ENCODE measurements around the gene RAPGEFL1. TPM values are rescaled to one million over a fixed set of nuclear protein-coding genes. Genes with fewer than 3 reads are reported as not detected.

The RAPGEFL1 gene, protein sequence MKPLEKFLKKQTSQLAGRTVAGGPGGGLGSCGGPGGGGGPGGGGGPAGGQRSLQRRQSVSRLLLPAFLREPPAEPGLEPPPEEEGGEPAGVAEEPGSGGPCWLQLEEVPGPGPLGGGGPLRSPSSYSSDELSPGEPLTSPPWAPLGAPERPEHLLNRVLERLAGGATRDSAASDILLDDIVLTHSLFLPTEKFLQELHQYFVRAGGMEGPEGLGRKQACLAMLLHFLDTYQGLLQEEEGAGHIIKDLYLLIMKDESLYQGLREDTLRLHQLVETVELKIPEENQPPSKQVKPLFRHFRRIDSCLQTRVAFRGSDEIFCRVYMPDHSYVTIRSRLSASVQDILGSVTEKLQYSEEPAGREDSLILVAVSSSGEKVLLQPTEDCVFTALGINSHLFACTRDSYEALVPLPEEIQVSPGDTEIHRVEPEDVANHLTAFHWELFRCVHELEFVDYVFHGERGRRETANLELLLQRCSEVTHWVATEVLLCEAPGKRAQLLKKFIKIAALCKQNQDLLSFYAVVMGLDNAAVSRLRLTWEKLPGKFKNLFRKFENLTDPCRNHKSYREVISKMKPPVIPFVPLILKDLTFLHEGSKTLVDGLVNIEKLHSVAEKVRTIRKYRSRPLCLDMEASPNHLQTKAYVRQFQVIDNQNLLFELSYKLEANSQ
- 6.8 and 8.3 TPM in 2 replicates for total RNA-seq (ENCODE audit: low replicate concordance)

DNA sequence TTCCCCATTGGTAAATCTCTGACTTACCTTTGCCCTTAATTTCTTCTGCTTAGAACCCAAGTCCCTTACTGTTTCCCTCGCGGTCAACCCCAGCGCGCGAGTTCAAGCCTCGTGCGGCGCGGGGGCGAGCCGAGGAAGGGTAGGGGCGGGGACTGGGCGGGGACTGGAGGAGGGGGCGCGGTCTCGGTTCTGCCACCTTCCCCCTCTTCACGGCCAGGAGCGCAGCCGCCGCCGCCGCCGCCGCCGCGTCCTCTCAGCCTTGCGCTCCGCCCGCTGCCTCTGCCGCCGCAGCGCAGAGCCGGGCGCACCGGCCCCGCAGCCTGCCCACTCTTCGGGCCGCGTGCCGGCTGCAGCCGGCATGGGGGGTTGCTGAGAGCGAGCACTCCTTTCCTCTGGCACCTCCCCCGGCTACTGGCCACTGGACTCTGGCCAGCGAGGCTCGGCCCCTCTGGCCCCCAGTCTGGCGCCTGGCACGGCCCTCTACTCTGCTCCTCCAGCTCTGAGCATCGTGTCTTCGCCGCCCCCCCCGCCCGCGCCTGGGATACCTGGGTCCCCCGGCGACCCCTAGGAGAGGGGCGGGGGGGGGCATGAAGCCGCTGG lies at the start of gene RAPGEFL1:
RAPGEFL1 (plus strand) TSS at position 196 of the 600 bp plus-strand sequence; CDS start at position 588, 392 bp downstream.
- Histone ChIP-seq H3K27ac (no peak within 1 kb of the TSS), H3K4me2 (peak within 1 kb of the TSS; percentile 96), H3K36me3 (no peaks in the 10 kb centered on the region), H3K4me1 (peaks cover 36% of the 10 kb centered on the region), H4K20me1 (ENCODE audit: low read depth) (peaks cover 42% of the 10 kb centered on the region), H3K9ac (no peak within 1 kb of the TSS), H3F3A (ENCODE audit: low read depth) (peaks cover 46% of the 10 kb centered on the region), H3K79me2 (ENCODE audit: low read depth) (no peaks in the 10 kb centered on the region), H2AFZ (replicated peaks) (no peak within 1 kb of the TSS), H3K27me3 (no peaks in the 10 kb centered on the region), H3K4me3 (peak within 1 kb of the TSS; percentile 60), H3K9me3 (ENCODE audit: low read depth) (no peaks in the 10 kb centered on the region)
- Mint-ChIP-seq H3K4me1 (peaks cover 43% of the 10 kb centered on the region), H3K27me3 (ENCODE audit: insufficient read depth, low read depth) (no peaks in the 10 kb centered on the region), H3K9me3 (no peaks in the 10 kb centered on the region), H3K4me3 (peak within 1 kb of the TSS; percentile 77), H3K36me3 (peaks cover 17% of the 10 kb centered on the region), H3K27ac (no peak within 1 kb of the TSS)
- DNase-seq (ENCODE audit: low spot score) = peak; percentile 91
- TF ChIP-seq EZH2phosphoT487 (IDR thresholded peaks at IDR 0.05) = no peak
- TF ChIP-seq, protein P1, sequence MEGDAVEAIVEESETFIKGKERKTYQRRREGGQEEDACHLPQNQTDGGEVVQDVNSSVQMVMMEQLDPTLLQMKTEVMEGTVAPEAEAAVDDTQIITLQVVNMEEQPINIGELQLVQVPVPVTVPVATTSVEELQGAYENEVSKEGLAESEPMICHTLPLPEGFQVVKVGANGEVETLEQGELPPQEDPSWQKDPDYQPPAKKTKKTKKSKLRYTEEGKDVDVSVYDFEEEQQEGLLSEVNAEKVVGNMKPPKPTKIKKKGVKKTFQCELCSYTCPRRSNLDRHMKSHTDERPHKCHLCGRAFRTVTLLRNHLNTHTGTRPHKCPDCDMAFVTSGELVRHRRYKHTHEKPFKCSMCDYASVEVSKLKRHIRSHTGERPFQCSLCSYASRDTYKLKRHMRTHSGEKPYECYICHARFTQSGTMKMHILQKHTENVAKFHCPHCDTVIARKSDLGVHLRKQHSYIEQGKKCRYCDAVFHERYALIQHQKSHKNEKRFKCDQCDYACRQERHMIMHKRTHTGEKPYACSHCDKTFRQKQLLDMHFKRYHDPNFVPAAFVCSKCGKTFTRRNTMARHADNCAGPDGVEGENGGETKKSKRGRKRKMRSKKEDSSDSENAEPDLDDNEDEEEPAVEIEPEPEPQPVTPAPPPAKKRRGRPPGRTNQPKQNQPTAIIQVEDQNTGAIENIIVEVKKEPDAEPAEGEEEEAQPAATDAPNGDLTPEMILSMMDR (IDR thresholded peaks at IDR 0.05) = no peak
- TF ChIP-seq EZH2 (IDR thresholded peaks at IDR 0.05) = no peak

DNA sequence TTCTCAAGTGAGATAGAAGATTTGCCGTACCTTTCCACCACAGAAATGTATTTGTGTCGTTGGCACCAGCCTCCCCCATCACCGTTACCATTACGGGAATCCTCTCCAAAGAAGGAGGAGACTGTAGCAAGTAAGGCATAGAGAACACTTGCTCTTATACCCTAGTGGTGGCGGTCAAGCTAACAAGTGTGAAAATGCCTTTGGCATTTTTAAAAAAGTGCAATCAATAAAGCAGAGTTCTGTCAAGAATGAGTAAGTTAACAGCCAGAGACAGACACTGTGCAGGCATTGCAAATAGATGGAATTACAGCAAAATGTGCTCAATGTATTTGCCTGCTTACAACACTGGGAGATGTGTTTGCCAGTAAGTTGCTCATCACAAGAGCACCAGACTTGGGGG lies 47.8 kb upstream of the RAPGEFL1 start:
- H3K27ac Mint-ChIP-seq = no peak overlapping the region
- no peak overlapping the region for H3K27ac ChIP-seq
- H3K4me3 Mint-ChIP-seq = no peak overlapping the region
- TF ChIP-seq EZH2phosphoT487 (IDR thresholded peaks at IDR 0.05) (no peak), EZH2 (IDR thresholded peaks at IDR 0.05) (no peak)
- TF ChIP-seq, protein P1 (IDR thresholded peaks at IDR 0.05) = no peak
- H3K4me2 ChIP-seq = no peak overlapping the region
- no peak for DNase-seq (ENCODE audit: low spot score)
- no peaks in the 10 kb centered on the region for H3K27me3 ChIP-seq
- H3K9ac ChIP-seq = no peak overlapping the region
- H3F3A ChIP-seq (ENCODE audit: low read depth) = peaks cover 40% of the 10 kb centered on the region
- H3K4me3 ChIP-seq = no peak overlapping the region
- H3K36me3 ChIP-seq = peaks cover 40% of the 10 kb centered on the region
- H3K9me3 Mint-ChIP-seq = no peaks in the 10 kb centered on the region
- peaks cover 7% of the 10 kb centered on the region for H3K4me1 Mint-ChIP-seq
- peaks cover 27% of the 10 kb centered on the region for H4K20me1 ChIP-seq (ENCODE audit: low read depth)
- H3K36me3 Mint-ChIP-seq = peaks cover 56% of the 10 kb centered on the region
- H3K9me3 ChIP-seq (ENCODE audit: low read depth) = no peaks in the 10 kb centered on the region
- no peaks in the 10 kb centered on the region for H3K27me3 Mint-ChIP-seq (ENCODE audit: insufficient read depth, low read depth)
- H2AFZ ChIP-seq (replicated peaks) = no peak overlapping the region
- peaks cover 90% of the 10 kb centered on the region for H3K79me2 ChIP-seq (ENCODE audit: low read depth)
- peaks cover 9% of the 10 kb centered on the region for H3K4me1 ChIP-seq

DNA sequence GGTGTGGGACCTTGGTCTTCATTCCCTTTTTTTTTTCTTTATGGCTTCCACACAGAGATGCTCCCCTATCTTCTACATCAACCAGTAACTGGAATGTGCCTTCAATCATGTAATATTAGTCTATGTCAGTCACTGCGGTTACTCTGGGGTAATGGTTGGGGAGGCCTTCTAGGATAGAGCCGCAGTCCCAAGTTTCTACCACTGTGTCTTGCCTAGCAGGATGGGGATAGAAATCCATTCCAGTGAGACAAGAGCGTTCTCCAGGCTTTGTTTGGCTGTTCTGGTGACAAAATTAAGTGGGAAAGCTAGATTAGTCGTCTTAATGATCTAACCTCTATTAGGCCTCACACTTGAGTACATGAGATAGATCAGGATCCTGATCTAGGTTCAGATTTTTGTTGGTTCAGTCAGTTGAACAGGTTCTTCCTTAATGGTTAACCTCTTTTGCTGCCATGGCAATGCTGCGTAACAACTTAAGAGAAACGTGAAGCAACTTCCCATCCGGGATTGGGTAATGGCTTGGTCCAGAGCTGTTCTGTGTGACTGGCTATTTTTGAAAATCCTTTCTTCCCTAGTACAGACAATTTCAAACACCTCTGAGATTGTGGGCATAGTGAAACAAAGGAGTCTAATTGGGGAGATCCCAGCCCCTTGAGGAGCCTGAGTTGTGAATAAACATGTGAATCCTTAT lies 46.8 kb upstream of the RAPGEFL1 start:
- Histone ChIP-seq H3K4me1 (peaks cover 6% of the 10 kb centered on the region), H3K4me2 (no peak overlapping the region), H3K4me3 (no peak overlapping the region), H4K20me1 (ENCODE audit: low read depth) (peaks cover 23% of the 10 kb centered on the region), H3F3A (ENCODE audit: low read depth) (peaks cover 50% of the 10 kb centered on the region), H3K27me3 (no peaks in the 10 kb centered on the region), H3K9me3 (ENCODE audit: low read depth) (no peaks in the 10 kb centered on the region), H3K36me3 (peaks cover 43% of the 10 kb centered on the region), H3K79me2 (ENCODE audit: low read depth) (peaks cover 89% of the 10 kb centered on the region), H3K27ac (peak overlapping the region; percentile 0), H3K9ac (no peak overlapping the region), H2AFZ (replicated peaks) (no peak overlapping the region)
- TF ChIP-seq EZH2phosphoT487 (IDR thresholded peaks at IDR 0.05) = no peak
- TF ChIP-seq, protein P1 (IDR thresholded peaks at IDR 0.05) = no peak
- TF ChIP-seq EZH2 (IDR thresholded peaks at IDR 0.05) = no peak
- peaks cover 64% of the 10 kb centered on the region for H3K36me3 Mint-ChIP-seq
- H3K27ac Mint-ChIP-seq = no peak overlapping the region
- H3K27me3 Mint-ChIP-seq (ENCODE audit: insufficient read depth, low read depth) = no peaks in the 10 kb centered on the region
- no peak for DNase-seq (ENCODE audit: low spot score)
- H3K9me3 Mint-ChIP-seq = no peaks in the 10 kb centered on the region
- no peaks in the 10 kb centered on the region for H3K4me1 Mint-ChIP-seq
- no peak overlapping the region for H3K4me3 Mint-ChIP-seq

Data from neural progenitor cell (in vitro differentiated cells).